Stimulated activated CD4-positive, alpha-beta T cell treated with anti-CD3 and anti-CD28 coated beads, Interleukin-2, amount 100 ng/mL, for 24 hours (primary cell): ENCODE results near the gene CS.
"Not testable (repeated sequence)": the region's sequence is repeated elsewhere in the genome, so short reads cannot be mapped to it uniquely, and the experiment has no call there.

ENCODE experiments used
- DNase-seq, 2 donors: peaks; one replicate each; pipeline ENCODE4 v3.0.0-alpha.2; 2020

The CS gene

DNA sequence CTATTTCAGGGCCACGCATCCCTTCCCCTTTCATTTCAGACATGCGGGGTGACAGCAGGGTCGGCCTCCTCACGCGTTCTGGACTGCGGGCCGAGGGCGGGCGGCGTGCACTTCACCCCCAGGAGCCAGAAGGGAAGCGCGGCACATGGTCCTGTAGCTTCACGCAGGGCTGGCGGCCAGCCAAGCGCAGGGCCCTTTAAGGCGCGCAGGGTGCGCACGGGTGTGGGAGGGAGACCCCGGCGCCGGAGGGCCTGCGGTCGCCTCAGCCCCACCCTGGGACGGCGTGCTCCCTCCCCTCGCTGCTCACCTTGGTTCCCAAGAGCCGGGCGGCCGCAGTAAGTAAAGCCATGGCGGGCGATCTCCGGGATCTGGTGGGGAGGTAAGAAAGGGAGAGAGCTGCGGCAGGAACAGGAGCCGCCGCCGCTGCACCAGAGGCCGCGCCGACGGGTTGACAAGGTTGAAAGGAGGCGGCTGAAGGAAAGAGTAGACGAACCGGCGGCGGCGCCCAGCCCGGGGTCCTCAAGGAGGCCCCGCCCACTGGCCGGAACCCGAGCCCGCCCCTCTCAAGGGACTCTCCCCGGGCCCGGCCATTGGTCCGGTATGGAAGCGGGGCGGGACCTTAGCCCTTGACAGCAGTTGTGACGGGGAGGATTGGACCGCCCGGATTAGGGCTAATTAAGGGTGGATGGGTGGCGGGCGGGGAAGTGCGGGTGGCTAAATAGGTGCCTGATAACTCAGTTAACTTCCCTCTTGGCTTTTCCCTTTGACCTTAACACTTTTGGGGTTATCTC, at the start of gene CS:
CS (minus strand) TSS at position 478 of the 791 bp plus-strand sequence; CDS start at position 349, 129 bp downstream.
- DNase-seq = peak; percentile 99

GRCh38 chr12:56348776-56349175, 48.6 kb upstream of the CS start:
- DNase-seq = no peak

DNA sequence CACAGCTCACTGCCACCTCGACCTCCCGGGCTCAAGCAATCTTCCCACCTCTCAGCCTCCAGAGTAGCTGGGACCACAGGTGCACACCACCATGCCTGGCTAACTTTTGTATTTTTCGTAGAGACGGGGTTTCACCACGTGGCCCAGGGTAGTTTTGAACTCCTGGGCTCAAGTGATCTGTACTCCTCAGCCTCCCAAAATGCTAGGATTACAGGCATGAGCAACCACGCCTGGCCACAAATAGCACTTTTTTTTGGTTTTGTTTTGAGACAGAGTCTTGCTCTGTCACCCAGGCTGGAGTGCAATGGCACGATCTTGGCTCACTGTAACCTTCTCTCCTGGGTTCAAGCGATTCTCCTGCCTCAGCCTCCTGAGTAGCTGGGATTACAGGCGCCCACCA, 47.1 kb upstream of the CS start:
- not testable (repeated sequence) for DNase-seq

- peak in 1 of 2 donors; percentile 15 for DNase-seq
These were observed 46.5 kb upstream of the CS start for GRCh38 chr12:56346675-56347074.

GRCh38 chr12:56342290-56342689, 42.2 kb upstream of the CS start:
- not testable (repeated sequence) for DNase-seq

DNA sequence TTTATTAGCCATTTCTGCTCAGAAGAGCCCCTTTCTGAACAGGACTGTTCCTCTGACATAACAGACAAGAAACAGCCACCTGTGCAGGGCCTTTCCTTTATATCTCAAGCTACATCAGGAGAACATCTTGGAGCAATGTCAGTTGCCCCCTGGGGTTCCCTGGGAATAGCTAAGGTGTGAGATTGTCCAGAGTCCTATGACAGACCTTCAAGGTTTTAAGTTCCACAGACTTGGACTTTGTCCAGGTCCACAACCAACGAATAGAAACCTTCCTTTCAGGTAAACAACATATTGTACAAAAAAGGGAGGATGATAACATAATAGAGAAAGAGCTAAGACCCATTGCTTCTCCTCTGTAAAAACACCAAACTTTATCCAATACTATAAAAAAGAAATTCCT, 41.5 kb upstream of the CS start:
- no peak for DNase-seq

- no peak for DNase-seq
These were observed 39.0 kb upstream of the CS start for GRCh38 chr12:56339158-56339422.

GRCh38 chr12:56338308-56339157, 38.4 kb upstream of the CS start, which contains the start of gene IL23A:
IL23A (plus strand) TSS chr12:56338884; CDS start chr12:56339045, 161 bp downstream.
- peak; percentile 82 to 89 for DNase-seq

GRCh38 chr12:56337753-56338251, 37.7 kb upstream of the CS start:
- no peak for DNase-seq

DNA sequence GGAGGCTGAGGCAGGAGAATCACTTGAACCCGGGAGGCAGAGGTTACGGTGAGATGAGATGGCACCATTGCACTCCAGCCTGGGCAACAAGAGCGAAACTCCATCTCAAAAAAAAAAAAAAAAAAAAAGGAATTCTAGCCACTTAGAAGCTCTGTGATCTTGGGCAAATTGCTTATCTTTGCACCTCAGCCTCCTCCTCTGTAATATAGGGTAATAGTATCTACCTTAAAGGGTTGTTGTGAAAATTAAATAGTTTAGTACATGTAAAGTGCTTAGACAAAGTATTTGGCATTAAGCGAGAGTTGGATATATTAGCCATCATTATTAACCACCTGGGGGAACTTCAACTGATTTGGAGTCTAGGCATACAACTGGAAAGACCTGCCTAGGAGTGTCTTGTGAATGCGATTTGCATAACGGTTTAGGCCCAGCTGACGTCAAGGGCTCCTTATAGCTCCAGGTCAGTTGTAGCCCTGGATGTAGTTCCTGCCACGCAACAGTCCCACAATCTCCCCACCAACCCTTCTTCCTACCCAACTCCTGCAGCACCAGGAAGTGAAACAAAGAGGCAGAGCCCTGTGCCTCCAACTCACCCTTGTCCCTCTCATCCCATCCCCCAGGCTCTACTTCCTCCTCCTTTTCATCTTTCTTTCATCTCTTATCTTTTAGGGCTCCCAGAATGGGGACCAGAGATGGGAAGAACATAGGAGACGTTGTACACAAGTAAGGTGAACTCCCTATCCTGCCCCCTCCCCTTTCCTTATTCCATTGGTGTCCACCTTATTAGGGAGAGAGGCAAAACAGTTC, 36.4 kb upstream of the CS start:
- DNase-seq = no peak

GRCh38 chr12:56335527-56335926, 35.4 kb upstream of the CS start:
- DNase-seq = not testable (repeated sequence)

- no peak for DNase-seq
These were observed 34.3 kb upstream of the CS start for GRCh38 chr12:56334490-56334793.

- peak; percentile 91 to 92 for DNase-seq
These were observed 33.8 kb upstream of the CS start, which contains the start of gene PAN2 for GRCh38 chr12:56333679-56334489. PAN2 (minus strand) TSS chr12:56334000; CDS start chr12:56333094, 906 bp downstream.

GRCh38 chr12:56333197-56333678, 33.1 kb upstream of the CS start:
- no peak for DNase-seq

- no peak for DNase-seq
These were observed 32.5 kb upstream of the CS start for GRCh38 chr12:56332512-56333196.

- no peak for DNase-seq
These were observed 30.9 kb upstream of the CS start for GRCh38 chr12:56330936-56331490.

- no peak for DNase-seq
These were observed 26.4 kb upstream of the CS start for GRCh38 chr12:56326533-56326932.

DNA sequence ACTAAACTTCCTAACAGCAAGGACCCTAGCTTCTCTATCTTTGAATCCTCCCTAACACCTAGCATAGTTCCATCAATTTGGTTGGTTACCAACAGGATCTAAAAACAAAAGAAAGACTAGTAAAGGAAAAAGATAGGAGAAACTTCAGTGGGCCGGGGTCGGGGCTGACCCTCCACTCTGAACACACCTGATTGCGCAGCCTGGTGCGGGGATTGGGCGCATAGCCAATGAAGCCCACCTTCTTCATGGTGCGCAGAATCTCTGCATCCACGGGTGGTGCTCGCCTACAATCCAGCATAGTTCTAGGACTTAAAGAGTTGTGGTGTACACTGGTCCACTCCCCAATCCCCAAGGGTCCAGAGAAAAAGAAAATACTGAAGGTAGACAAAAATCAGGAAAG, 26.0 kb upstream of the CS start:
- DNase-seq = no peak

DNA sequence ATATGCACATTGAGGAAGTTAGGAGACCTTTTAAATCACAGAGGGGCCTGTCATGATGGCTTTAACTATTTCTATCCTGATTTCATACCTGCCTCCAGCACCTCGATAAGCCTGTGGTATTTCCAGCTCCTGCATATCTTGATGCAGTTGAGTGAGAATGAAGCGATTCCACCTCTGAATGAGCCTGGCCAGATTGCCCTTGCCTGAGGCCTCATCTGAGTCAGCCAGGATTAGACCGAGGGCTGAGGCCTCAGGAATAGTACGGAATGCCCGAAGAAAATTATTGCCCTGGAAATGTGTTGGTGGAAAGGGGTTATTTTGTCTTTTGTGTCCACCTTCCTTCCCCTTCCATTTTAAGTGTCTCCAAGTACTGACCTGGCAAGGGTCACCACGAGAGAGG, 24.1 kb upstream of the CS start:
- no peak for DNase-seq

DNA sequence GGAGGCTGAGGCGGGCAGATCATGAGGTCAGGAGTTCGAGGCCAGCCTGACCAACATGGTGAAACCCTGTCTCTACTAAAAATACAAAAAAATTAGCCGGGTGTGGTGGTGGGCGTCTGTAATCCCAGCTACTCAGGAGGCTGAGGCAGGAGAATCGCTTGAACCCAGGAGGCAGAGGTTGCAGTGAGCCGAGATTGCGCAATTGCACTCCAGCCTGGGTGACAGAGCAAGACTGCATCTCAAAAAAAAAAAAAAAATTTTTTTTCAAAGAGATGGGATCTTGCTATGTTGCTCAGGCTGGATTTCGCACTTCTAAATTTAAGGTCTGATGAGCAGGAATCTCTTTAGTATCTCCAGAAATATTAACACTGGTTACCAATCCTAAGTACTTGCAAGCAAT, 21.5 kb upstream of the CS start:
- DNase-seq = not testable (repeated sequence)

DNA sequence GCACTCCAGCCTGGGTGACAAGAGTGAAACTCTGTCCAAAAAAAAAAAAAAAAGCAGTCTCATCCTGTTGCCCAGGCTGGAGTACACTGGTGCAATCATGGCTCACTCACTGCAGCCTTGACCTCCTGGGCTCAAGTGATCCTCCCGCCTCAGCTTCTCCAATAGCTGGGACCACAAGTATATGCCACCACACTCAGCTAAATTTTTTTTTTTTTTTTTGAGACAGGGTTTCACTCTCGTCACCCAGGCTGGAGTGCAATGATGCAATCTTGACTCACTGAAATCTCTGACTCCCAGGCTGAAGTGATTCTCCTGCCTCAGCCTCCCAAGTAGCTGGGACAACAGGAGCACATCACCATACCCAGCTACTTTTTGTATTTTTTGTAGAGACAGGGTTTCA, 20.9 kb upstream of the CS start:
- DNase-seq = no peak
